SK-N-MC (cell line): ENCODE data around the gene YLPM1.

ENCODE experiments used
- EZH2 ChIP-seq: fragments of 200-600 bp; sonication (generic); IDR thresholded peaks from one replicate; pipeline ENCODE4 v1.6.1; 2017; ENCODE audit warnings: antibody characterized with exemption
- POLR2AphosphoS5 ChIP-seq: IDR thresholded peaks from 2 replicates; pipeline ENCODE4 v1.6.1; 2012; ENCODE audit warnings: mild to moderate bottlenecking, low read depth, low read length, borderline replicate concordance

GRCh38 chr14:74852922-74853530, 89.9 kb downstream of the YLPM1 start:
- TF ChIP-seq POLR2AphosphoS5: no peak
- TF ChIP-seq EZH2: no peak
